ENCODE measurements around the gene DEPP1.
A peak's percentile ranks its signal among the peaks of the same experiment; 100 is the strongest.

The DEPP1 gene

DNA sequence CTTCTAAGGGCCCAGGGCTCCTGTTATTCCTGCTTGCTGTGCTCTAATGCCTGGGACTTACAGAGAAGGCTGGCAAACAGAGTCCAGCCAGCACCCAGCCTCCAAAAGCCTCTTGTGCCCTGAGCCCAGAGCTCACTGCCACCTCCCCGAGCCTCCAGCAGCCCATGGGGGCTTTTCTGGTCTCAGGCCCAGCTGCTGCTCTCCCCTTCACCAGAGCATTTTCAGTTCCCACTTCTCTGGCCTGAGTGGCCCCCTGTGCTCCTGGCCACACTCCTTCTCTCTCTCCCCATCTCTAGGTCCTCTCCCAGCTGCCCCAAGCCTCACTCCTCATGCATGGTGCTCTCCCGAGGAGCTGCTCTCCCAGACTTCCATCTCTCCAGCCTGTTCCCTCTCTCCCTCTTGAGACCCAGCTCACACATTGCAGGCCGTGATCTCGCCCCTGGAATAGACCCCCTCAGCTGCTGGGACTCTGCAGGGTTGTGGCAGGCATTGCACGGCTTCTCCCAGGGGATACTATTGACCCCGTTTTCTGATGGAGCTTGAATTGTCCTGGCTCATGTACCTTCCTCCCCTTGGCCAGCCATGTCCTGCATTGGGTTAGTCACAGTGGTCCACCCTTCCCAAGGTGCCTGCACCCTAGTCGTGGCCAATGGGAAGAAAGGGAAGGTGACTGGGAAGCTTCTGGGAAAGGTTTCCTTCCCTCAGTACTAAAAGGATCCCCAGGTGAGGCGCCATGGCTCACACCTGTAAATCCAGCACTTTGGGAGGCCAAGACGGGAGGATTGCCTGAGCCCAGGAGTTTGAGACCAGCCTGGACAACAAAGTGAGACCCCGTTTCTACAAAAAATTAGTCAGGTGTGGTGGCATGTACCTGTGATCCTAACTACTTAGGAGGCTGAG lies 28.0 kb downstream of the DEPP1 start:
- DNase-seq = peak; percentile 35

DNA sequence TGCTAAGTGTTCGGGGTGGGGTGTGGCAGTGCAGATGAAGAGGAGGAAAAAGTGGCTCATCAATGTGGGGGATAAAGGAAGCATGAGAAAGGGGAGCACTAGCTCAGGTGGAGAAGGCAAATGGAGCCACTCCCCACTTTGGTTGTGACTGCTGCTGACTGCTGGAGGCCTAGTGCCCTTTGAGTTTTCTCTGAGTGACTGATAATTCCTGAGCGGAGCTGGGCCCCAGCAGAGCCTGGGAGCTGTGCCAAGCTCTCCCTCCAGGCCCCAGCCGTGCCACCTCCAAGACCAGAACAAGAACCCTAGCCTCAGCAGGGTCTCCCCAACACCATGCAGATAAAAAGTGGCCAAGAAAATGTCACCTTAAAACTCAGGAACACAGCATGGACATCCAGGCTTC lies 28.7 kb downstream of the DEPP1 start:
- DNase-seq = peak; percentile 10

DNA sequence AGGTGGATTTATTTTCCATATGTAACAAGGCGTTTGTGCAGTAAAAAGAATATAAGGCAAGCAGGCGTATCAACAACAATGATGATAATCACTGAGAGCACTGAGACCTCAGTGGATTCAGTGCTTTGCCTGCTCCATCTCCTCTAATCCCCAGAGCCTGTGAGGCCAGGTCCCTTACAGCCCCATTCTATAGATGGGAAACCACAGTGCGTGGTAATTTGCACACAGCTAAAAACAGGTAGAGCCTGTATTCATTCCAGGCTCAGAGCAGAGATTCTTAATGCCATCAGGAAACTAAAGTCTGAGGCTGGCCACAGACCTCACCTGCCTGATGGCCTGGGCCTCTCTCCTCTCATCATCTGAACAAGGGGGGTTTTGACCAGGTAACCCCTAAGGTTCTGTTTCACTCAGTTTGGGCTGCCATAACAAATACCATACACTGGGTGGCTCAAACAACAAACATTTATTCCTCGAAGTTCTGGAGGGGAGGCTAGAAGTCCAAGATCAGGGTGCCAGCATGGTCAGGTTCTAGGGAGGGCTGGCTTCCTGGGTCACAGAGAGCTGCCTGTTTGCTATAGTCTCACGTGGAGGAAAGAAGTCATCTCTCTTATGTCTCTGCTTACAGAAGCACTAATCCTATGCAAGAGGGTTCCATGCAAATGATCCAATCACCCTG lies 29.3 kb downstream of the DEPP1 start:
- peak; percentile 16 for DNase-seq

DNA sequence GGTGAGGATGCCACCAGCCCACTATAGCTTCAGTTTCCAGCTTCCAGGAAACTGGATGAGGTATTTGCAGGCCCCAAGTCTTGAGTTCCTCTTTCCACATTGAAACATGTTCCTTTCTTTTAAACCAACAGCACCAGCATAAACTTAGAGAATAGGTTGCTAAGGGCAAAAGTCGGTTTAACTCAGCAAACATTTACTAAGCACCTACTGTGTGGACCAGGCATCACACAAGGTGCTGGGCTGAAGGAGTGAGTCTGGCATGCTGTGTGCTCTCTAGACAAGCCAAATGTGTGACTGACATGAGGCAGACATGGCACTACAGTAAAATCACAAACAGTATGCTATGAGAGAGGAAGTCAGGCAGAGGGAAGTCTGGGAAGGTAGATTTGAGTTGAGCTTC lies 30.0 kb downstream of the DEPP1 start:
- peak; percentile 30 for DNase-seq

DNA sequence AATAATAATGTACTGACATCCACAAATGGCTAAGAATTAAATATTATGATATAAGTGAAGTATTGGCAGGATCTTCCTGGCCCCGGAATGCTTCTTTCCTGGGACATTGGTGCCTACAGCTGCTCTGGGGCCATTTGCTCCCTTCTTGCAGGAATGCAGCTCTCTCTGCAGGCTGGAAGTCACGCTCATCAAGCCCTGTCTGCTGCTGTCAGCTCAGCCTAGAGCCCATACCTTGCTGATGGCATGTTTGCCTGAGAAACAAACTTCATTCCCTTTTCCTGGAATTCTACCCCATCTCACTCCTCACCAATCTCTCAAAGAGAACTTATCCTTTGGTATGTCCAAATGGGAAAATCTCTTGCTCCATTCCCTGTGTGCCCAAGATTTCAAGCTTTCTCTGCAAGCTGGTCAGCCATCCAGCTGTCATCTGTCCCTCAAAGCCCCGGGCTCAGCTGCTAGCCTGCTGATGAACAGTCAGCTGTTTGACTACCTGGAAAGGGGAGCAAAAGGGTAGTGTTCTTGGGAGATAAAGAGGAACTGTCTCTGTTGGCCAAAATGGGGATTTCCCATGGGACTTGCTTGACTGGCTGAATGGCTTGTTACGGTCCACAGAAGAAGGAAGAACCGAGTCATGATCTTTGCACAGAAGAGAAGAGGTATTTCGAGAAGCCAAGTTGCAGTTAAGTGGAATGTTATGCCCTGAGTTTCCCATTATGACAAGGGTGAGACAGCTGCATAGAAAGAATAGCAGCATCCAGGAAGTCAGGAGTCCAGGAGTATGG lies 31.0 kb downstream of the DEPP1 start:
- peak; percentile 56 for DNase-seq

DNA sequence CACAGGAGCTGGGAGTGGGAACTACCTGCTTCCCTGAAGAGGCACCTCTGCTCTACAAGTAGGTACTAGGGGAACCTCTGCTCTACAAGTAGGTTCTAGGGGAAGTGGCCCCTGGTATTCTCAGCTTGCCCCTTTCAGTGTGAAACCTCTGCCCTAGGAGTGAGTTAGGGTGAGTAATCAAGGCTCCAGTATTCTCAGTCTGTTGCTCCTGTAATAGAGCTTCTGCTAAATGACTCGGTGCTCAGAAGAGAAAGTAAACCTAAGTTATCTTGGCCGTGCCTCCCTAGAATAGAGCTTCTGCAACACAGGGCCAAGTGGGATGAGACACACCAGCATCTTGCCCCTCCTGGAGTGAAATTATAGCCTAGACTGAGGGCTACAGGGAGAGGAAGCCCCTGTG lies 32.4 kb downstream of the DEPP1 start:
- peak; percentile 12 for DNase-seq

DNA sequence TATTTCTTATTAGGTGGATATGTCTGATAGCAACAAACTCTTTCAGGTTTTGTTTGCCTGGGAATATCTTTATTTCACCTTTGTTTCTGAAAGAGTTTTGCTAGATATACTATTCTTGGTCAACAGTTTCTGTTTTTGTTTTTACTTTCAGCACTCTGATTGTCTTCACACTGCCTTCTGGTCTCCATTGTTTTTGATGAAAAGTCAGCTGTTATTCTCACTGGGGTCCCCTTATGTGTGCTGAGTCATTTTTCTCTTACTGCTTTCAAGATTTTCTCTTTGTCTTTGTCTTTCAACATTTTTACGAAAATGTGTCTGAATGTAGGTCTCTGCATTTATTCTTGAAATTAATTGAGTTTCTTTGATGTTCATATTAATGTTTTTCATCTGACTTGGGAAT lies 34.3 kb downstream of the DEPP1 start:
- no peak for DNase-seq

DNA sequence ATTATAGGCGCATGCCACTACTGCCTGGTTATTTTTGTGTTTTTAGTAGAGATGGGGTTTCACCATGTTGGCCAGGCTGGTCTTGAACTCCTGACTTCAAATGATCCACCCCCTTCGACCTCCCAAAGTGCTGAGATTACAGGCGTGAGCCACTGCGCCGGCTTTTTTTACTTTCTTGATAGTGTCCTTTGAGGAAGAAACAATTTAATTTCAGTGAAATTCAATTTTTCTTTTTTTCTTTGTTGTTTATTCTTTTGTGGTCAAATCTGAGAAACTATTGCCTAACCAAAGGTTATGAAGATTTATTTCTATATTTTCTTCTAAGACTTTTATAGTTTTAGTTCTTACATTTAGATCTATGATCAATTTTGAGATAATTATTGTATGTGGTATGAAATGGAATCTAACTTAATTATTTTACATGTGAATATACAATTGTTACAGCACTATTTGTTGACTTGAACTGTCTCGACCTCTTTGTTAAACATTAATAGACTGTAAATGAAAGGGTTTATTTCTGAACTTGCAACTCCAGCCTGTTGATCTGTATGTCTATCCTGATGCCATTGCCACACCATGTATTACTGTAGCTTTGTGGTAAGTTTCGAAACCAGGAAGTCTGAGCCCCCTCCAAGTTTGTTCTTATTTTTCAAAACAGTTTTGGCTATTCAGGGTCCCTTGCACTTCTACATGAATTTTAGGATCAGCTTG lies 38.8 kb downstream of the DEPP1 start:
- no peak for DNase-seq

DNA sequence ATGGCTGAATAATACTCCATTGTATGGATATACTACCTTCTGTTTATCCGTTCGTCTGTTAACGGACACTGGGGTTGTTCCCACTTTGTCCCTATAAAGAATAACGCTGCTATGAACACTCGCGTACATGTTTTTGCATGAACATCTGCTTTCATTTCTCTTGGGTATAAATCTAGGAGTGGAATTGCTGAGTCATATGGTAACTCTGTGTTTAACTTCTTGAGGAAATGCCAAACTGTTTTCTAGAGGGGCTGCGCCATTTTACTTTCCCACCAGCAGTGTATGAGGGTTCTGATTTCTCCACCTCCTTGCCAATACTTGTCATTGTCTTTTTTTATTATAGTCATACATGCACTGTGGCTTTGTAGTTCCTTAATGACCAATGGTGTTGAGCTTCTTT lies 39.7 kb downstream of the DEPP1 start:
- DNase-seq = no peak

DNA sequence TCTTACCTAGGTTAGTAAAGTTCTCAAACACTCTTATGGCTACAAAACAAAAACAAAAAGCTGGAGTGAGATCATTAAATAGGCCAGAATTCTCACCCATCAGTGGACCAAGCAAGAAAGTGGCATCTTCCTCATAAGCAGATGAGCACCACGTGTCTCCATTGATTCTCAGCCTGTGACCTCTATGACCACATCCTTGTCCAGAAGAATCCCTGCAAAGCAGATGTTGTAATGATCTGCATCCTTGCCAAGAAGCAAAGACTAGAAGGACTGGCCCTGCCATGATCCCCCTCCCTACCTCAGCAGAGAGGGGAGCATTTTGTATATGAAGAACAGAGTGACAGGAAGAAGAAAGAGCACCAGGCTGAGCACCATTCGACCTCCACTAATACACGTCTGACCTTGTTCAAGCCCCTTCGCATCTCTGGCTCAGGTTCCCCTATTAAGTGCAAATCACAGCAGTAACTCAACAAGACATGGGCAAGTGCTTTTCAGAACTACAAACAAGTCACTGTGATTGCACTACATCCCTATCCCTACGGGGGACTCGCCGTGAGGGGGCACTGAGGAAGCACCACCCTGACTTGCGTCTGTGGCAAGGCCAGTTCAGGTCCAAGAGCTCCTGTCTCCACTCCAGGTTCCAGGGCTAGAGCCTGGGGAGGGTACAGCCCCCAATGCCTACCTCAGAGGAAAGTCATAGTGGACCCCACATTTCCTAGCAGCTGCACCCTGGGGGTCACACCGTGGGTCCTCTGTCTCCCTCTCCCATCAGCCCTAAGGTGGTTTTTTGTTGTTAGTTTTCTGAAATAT lies 41.2 kb downstream of the DEPP1 start:
- no peak for DNase-seq

DNA sequence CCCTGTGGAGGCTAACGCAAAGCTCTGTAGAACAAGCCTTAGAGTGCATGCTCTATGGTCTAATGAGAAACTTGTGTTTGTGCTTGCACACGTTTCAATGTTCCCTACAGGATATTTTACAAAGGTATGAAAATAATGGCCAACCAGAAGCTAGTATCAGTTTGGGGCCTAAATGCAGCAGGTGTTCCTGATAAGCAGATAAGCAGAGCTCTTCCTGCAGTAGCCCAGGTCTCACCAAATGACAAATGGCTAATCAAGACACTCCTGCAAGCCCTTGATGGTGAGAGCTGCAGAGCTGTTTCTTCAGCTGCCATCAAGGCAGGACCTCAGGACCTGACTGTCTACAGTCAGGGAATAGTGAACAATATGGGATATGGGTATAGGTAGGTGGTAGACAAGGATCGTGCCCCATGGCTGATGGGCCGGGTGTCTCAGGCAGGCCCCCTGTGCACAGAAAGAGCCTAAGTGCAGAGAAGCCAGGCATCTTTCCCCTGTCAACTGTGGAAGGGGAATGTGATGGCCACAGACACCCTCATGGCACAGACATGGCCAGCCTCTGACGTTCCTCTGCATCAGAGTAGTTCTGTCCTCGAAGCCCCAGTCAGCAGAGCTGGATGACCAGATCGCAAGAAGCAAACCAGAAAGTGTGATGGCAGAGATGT lies 42.2 kb downstream of the DEPP1 start:
- DNase-seq = no peak

DNA sequence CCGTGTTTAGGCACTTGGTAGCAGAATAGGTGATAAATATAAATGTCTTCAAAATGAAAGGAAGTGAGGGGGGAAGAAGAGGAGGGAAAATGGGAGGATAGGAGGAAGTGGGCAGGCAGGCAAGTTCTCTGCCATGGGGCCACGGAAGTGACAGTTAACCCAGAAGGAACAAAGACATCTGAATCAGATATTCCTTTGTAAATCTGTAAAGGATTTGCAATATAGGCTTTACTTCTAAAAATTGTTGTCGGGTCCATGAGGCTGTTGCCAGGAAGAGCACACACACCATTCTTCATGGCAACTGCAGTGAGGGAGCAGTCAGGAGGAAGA lies 42.7 kb downstream of the DEPP1 start:
- DNase-seq = no peak

DNA sequence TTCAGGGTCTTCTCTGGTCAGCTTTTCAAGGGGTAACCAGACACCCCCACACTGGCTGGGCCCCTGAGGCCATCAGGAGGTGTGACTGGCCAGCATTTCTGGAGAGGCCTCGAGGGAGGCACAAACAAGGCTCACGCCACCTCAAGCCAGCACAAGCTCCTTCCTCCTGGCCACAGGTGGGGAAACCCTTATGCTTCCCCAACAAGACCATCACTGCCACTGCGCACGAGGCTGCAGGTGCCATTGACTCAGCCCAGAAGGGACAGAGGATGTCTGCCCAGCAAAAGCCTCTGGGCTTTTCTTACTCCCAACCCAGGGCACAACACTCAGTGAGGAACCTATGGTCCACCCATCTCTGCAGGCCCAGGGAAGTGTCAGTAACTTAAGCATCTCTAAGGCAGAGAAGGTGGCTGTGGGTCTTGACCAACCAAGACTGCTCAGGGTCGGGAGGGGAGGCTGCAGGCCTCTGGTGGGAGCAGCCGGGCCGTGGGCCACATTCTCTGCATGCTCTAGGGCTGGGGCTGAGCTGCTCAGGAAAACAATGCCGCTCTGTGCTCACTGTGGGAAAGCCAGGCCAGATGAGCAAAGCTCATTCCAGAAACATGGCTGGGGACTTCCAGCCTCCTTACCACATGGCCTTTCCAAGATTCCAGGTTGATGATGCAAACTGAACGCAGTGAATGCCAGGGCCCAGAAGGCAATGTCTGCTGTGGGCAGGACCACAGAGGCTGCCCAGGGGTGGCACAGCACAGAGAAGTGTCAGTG lies 43.2 kb downstream of the DEPP1 start:
- peak; percentile 74 for DNase-seq

DNA sequence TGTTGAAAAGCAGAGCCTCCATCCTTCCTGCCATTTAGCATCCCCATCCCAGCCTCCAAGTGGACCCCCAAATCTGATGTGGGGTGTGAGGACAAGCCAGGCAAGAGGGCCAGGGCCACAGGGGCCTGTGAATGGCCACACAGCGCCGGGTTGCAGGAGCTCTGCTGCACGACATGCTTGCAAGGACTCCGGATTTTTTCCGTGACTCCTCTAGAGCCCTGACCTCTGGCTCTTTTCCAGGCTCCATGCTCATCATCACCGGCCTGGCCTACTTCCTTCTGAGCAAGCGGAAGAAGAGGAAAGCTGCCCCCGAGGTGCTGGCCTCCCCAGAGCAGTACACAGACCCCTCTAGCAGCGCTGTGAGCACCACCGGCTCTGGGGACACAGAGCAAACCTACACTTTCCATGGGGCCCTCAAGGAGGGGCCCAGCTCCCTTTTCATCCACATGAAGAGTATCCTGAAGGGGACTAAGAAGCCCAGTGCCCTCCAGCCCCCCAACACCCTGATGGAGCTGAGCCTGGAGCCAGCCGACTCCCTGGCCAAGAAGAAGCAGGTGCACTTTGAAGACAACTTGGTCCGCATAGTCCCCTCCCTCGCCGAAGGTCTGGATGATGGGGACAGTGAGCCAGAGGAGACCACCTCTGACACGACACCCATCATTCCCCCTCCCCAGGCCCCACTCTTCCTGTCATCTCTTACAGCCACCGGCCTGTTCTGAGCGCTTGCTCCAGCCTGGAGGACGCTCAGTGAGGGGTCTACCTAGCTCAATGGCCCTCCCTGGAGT lies 44.0 kb downstream of the DEPP1 start:
- DNase-seq = no peak

DNA sequence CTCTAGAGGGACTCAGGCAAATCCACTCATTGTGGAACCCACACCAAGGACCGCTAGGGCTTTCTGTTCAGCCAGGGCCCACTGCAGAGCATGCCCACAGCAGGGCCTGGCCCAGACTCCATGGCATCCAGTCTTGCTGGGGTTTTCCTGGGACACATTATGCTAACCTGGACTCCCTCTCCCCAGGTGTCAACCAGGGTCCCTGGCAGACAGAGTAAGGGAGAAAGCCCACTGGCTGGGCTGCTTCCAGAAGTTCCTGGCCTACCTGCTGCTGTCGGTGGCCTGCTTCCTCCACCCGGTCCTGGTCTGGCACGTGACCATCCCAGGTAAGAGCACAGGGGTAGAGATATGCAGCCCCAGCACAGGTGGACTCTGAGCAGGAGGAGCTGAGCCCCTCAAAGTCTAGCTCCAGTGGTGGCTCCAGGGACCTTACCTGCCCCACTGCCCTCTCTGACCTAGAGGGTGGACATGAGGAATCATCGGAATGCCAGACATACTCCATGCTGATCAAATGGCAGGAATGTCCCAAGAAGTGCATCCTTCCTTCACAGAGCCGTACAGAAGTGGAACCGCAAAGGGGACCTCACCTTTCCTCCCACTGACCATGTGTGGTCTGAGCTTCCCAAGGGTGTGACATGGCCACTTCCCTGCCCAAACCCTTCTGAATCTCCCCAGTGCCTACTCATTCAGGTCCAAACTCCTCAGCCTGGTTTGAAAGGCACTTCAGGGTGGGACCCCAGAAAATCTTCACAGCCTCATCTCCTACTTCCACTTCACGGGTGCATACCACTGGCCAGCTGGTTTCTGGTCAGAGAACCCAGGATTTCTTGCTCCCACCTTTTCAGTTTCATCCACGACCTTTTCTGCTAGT lies 44.9 kb downstream of the DEPP1 start:
- DNase-seq = no peak

DNA sequence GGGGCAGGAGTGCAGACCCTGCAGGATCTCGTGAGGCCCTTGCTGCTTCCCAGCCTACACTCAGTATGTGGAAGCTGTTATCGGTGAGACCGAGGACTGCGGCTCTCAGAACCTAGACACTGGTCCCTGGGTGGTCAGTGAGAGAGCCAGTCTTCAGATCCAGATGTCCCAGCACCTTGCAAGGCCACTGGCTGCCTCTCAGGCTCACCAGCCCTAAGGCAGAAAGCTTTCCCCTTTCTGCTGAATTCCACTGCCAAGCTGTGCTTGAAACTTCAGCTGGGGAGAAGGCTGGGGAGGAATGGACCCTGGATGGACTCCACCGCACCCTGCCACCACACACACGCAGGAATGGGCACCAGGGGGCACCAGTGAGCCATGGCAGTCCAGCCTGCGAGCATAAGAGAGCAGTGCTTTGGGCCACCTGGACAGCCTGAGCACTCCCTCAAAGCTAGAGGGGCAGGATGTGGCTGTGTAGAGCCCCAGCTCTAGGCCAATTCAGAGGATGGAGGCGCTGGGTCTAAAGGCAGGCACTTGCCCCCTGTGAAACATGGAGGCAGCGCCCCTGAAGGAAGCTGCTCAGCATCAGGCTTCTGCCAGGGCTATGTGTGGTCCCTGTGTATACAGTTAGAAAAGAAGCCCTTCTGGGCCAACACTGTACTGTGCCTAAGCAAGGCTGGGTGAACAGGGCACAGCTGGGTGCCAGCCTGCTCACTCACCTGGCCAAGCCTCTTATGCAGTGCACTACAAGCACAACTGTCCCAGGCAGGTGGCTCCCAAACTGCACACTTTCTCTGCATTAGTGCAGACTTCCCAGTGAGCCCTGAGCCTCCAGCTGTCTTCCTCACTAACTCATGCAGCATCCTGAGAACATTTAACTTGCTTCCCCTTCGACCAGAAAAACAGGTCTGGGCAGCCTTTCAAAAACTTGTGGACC lies 45.8 kb downstream of the DEPP1 start:
- DNase-seq = peak; percentile 91

DNA sequence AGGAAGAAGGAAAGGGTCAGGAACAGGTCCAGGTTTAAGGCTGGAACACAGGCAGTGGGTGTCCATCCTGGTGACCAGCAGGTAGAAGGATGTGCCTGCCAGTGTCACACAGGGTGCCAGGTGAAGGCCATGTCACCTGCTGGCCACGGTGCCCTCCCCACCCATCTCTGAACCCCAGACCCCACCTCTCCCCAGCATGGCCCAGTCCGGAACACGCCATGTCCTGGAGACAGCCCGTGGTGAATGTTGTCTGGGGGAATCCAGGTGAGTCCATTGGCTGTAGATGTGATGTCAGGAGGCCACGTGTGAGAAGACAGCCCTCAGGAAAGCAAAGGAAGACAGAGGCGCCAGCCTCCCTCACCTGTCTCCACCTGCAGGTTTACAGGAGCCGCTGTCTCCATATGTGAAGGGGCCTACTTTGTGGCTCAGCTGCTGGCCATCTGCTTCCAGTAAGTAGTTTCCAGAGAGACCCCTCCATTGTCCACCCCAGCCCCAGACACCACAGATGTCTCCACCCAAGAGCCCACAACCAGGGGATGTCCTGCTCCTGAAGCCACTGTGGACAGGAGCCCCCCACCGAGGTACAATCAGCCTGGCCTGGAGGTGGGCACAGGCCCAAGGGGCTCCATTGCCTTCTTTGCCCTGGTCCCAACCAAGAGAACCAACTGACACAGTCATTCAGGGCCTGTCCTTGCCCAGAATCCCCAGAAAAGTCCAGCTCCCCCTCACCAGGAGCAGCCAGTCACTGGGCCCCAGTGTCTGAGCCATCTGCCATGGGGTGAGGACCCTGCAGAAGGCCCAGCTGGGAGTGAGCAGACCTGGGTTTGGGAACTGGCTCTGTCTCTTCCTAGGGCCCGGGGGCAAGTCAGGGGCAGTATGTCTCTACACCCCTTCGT lies 46.7 kb downstream of the DEPP1 start:
- no peak for DNase-seq

Data from right forelimb (tissue), 1 donor.